Endothelial cell of umbilical vein (primary cell): ENCODE measurements around the gene MMP2. TPM values are rescaled to one million over a fixed set of nuclear protein-coding genes. Genes with fewer than 3 reads are reported as not detected.

ENCODE experiments used
- BruUV-seq: library from RNA; stranded (reverse); fragments of 400-500 nt; replicated peaks from 2 replicates; lab custom pipeline; 2021; lab: Mats Ljungman, UMichigan
- CTCF ChIA-PET: fragments of 300-600, 350-600 bp; sonication (Branson Sonifier 250); formaldehyde crosslinking; loops from one replicate; lab custom pipeline; 2021; ENCODE audit warnings: antibody characterized with exemption, inconsistent platforms; lab: Charles Lee
- POLR2A ChIA-PET: fragments of 300-600, 350-600 bp; sonication (Branson Sonifier 250); formaldehyde crosslinking; loops from one replicate; lab custom pipeline; 2021; ENCODE audit warnings: antibody characterized with exemption, inconsistent platforms; lab: Charles Lee
- DNase-seq: peaks from one replicate; pipeline ENCODE4 v3.0.0-alpha.2; 2011; ENCODE audit warnings: low read depth, low spot score
- FAIRE-seq: peaks from 2 replicates; lab custom pipeline; 2011; peaks lifted over from hg19 to GRCh38; lab: Jason Lieb, UNC
- H2AFZ ChIP-seq: 2 replicates; pipeline ENCODE4 v1.6.0; 2012; ENCODE audit warnings: low read depth, low read length, control low read depth, inconsistent platforms
- H3K27ac ChIP-seq: 2 replicates; pipeline ENCODE4 v1.5.1; 2011; ENCODE audit warnings: low read depth, mild to moderate bottlenecking, control low read depth, low read length, moderate library complexity; ENCODE audit not compliant: insufficient read depth
- H3K27me3 ChIP-seq, 2 experiments: 2 replicates each; pipeline versions ENCODE4 v1.6.0 to v1.6.1; 2011; ENCODE audit warnings: low read length in 2 of 2, mixed read lengths in 1 of 2; ENCODE audit not compliant: control insufficient read depth in 2 of 2, insufficient read depth in 2 of 2
- H3K36me3 ChIP-seq, 2 experiments: 2 replicates in 1 of 2; 3 replicates in 1 of 2; pipeline ENCODE4 v1.5.1; 2011; ENCODE audit warnings: low read length in 2 of 2, mild to moderate bottlenecking in 1 of 2, moderate library complexity in 1 of 2; ENCODE audit not compliant: control insufficient read depth in 2 of 2, insufficient read depth in 2 of 2; ENCODE audit errors: extremely low read depth in 1 of 2
- H3K4me1 ChIP-seq: 3 replicates; pipeline ENCODE4 v1.5.1; 2011; ENCODE audit warnings: mild to moderate bottlenecking, low read length; ENCODE audit not compliant: control insufficient read depth, insufficient read depth; ENCODE audit errors: extremely low read depth
- H3K4me2 ChIP-seq: 2 replicates; pipeline ENCODE4 v1.6.1; 2011; ENCODE audit warnings: low read length, control low read depth, mixed read lengths; ENCODE audit not compliant: insufficient read depth
- H3K4me3 ChIP-seq, 3 experiments: fragments of 200-600 bp in 1 of 3; sonication (generic), shearing (Covaris generic) in 1 of 3; replicated peaks in 1 of 3; 2 replicates each; pipeline ENCODE4 v1.5.1; 2011 to 2016; ENCODE audit warnings: control low read depth in 3 of 3, low read length in 3 of 3, mild to moderate bottlenecking in 2 of 3, inconsistent platforms in 1 of 3, low read depth in 1 of 3, moderate library complexity in 1 of 3; ENCODE audit not compliant: insufficient read depth in 1 of 3
- H3K79me2 ChIP-seq: 2 replicates; pipeline ENCODE4 v1.6.0; 2012; ENCODE audit warnings: low read length, inconsistent platforms; ENCODE audit not compliant: control insufficient read depth, insufficient read depth
- H3K9ac ChIP-seq: replicated peaks from 2 replicates; pipeline ENCODE3; 2011; ENCODE audit warnings: low read length, control low read depth; ENCODE audit not compliant: insufficient read depth; ENCODE audit errors: extremely low read depth
- H3K9me1 ChIP-seq: replicated peaks from 3 replicates; pipeline ENCODE4 v1.6.0; 2011; ENCODE audit warnings: mild to moderate bottlenecking, low read length; ENCODE audit not compliant: control insufficient read depth, insufficient read depth; ENCODE audit errors: extremely low read depth
- H3K9me3 ChIP-seq: replicated peaks from 2 replicates; pipeline ENCODE4 v1.5.1; 2012; ENCODE audit warnings: low read length, inconsistent platforms; ENCODE audit not compliant: control insufficient read depth, insufficient read depth
- H4K20me1 ChIP-seq: replicated peaks from 2 replicates; pipeline ENCODE3; 2011; ENCODE audit warnings: mild to moderate bottlenecking, low read length; ENCODE audit not compliant: control insufficient read depth, insufficient read depth; ENCODE audit errors: extremely low read depth
- CTCF ChIP-seq, 2 donors: IDR thresholded peaks; 1 replicate in 1 of 2; 2 replicates in 1 of 2; pipeline ENCODE4 v1.5.1; 2011; ENCODE audit warnings: low read length in 2 of 2, mild to moderate bottlenecking in 2 of 2, moderate library complexity in 2 of 2, control low read depth in 1 of 2, inconsistent platforms in 1 of 2, low read depth in 1 of 2; ENCODE audit not compliant: insufficient read depth in 1 of 2; ENCODE audit errors: extremely low read depth in 1 of 2
- EZH2 ChIP-seq: IDR thresholded peaks from 2 replicates; pipeline ENCODE4 v1.6.1; 2012; ENCODE audit warnings: borderline replicate concordance, low read depth, mild to moderate bottlenecking, moderate library complexity, low read length, inconsistent platforms; ENCODE audit not compliant: severe bottlenecking
- GATA2 ChIP-seq: IDR thresholded peaks from 2 replicates; pipeline ENCODE4 v1.7.0; 2011; ENCODE audit warnings: low read depth, mild to moderate bottlenecking, moderate library complexity, mixed read lengths, low read length; ENCODE audit not compliant: insufficient read length, insufficient read depth
- JUN ChIP-seq: IDR thresholded peaks from 2 replicates; pipeline ENCODE4 v1.6.1; 2011; ENCODE audit warnings: borderline replicate concordance, low read depth; ENCODE audit not compliant: insufficient read length, insufficient read depth
- MYC ChIP-seq: IDR thresholded peaks from one replicate; pipeline ENCODE4 v1.6.1; 2011; ENCODE audit warnings: mild to moderate bottlenecking, low read depth, low read length
- POLR2A ChIP-seq: IDR thresholded peaks from 2 replicates; pipeline ENCODE4 v1.6.1; 2012; ENCODE audit warnings: low read depth, mild to moderate bottlenecking, control low read depth, low read length
- POLR2AphosphoS5 ChIP-seq: IDR thresholded peaks from 2 replicates; pipeline ENCODE4 v1.6.1; 2012; ENCODE audit warnings: low read depth, mild to moderate bottlenecking, control low read depth, low read length, moderate library complexity; ENCODE audit not compliant: insufficient read depth
- dilution Hi-C: fragments of 300-500 bp; cut with MboI; formaldehyde crosslinking; loops from one replicate; pipeline ENCODE4 v1.15.0; 2019; ENCODE audit warnings: low sequenced_read_pairs; ENCODE audit not compliant: extremely low pct_ligation_motif_present
- intact Hi-C: fragments of 100-400 bp; cut with micrococcal nuclease; formaldehyde crosslinking; loops from one replicate; pipeline ENCODE4 v1.10.0; 2022
- polyA plus RNA-seq, 4 experiments: library from polyadenylated mRNA; depleted of rRNA in 3 of 4; stranded (reverse) in 3 of 4; unstranded in 1 of 4; fragments of >200 nt; gene quantifications; 2 replicates each; pipeline versions ENCODE4 v1.2.1 to v1.2.3, GENCODE V29; 2011 to 2012; ENCODE audit warnings: missing spikeins in 1 of 4
- total RNA-seq: library from RNA; stranded (reverse); gene quantifications from 2 replicates; pipeline ENCODE4 v1.2.3, GENCODE V29; 2021
- TF ChIP-seq, protein P1 (sequence below): IDR thresholded peaks from 2 replicates; pipeline ENCODE4 v1.6.1; 2011; ENCODE audit not compliant: insufficient read depth, insufficient read length

Gene MMP2
- total and polyA plus RNA-seq, 2 donors (not counting 3 experiments of a cell fraction or from before 2014, with no cell fraction given), result 771 to 1,508 TPM

DNA sequence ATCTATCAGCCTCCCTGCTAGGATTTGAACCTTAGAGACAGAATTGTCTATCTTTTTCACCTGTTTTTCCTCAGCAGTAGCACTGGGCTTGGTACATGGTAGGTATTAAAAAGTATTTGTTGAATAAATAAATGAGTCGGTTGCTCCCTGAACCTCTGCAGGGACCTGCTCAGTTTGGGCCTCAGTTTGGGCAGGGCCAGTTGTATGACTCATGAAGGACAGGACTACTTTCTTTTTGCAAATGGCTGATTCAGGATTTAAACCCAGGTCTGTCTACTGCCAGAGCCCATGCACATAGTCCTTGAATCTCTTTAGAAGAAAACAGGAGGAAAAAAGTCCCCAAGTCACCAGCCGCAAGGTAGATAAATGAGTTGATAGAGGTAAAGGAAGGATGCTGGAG, 3.1 kb downstream of the MMP2 start:
- no peak for TF ChIP-seq JUN
- no peak for TF ChIP-seq MYC
- TF ChIP-seq EZH2, result no peak
- no peak for TF ChIP-seq POLR2AphosphoS5
- TF ChIP-seq CTCF (IDR thresholded peaks at IDR 0.05; ENCODE audit: extremely low read depth in 1 of 2, insufficient read depth in 1 of 2, low read depth in 1 of 2, low read length in 2 of 2), result no peak
- no peak for TF ChIP-seq GATA2
- TF ChIP-seq, protein P1, sequence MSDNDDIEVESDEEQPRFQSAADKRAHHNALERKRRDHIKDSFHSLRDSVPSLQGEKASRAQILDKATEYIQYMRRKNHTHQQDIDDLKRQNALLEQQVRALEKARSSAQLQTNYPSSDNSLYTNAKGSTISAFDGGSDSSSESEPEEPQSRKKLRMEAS, result no peak
- TF ChIP-seq POLR2A, result no peak
- Histone ChIP-seq H3K9me1 (no peaks in the 10 kb centered on the region), H2AFZ (no peak overlapping the region), H3K27ac (no peak overlapping the region), H3K9me3 (no peaks in the 10 kb centered on the region), H3K79me2 (peaks cover 53% of the 10 kb centered on the region), H3K4me1 (peaks cover 24% of the 10 kb centered on the region), H3K27me3 (no peaks in the 10 kb centered on the region), H3K4me2 (peak overlapping the region; percentile 75), H3K9ac (no peak overlapping the region), H3K4me3 (no peak overlapping the region), H3K36me3 (peaks cover 38 to 41% of the 10 kb centered on the region in 2 experiments), H4K20me1 (peaks cover 4% of the 10 kb centered on the region)
- ChIA-PET CTCF (no interaction called here), POLR2A (no interaction called here)
- FAIRE-seq (peak; percentile 46), DNase-seq (no peak)
- dilution Hi-C loops (no loop called here), intact Hi-C loops (no loop called here)
- no TSS peak for BruUV-seq
